Ishikawa (cell line): Measurements from ENCODE around the gene ANKRD65.

Experiments used
- CEBPB ChIP-seq: IDR thresholded peaks from 2 replicates; pipeline ENCODE4 v1.6.1; 2012
- CREB1 ChIP-seq: IDR thresholded peaks from 2 replicates; pipeline ENCODE4 v1.6.1; 2012; ENCODE audit warnings: low read depth
- EP300 ChIP-seq: IDR thresholded peaks from 2 replicates; pipeline ENCODE4 v1.6.1; 2012; ENCODE audit warnings: borderline replicate concordance
- FOXM1 ChIP-seq: IDR thresholded peaks from 2 replicates; pipeline ENCODE4 v1.6.1; 2012; ENCODE audit warnings: low read depth, borderline replicate concordance
- MAX ChIP-seq: IDR thresholded peaks from 2 replicates; pipeline ENCODE4 v1.6.1; 2012
- NFIC ChIP-seq: IDR thresholded peaks from 2 replicates; pipeline ENCODE4 v1.6.1; 2012
- RAD21 ChIP-seq: IDR thresholded peaks from 2 replicates; pipeline ENCODE4 v1.6.1; 2012; ENCODE audit warnings: low read depth
- TAF1 ChIP-seq: IDR thresholded peaks from 2 replicates; pipeline ENCODE4 v1.6.1; 2012; ENCODE audit warnings: low read depth, mild to moderate bottlenecking
- TCF12 ChIP-seq: IDR thresholded peaks from 2 replicates; pipeline ENCODE4 v1.6.1; 2012; ENCODE audit warnings: low read depth
- YY1 ChIP-seq: IDR thresholded peaks from 2 replicates; pipeline ENCODE4 v1.6.1; 2012; ENCODE audit warnings: low read depth
- ZBTB7A ChIP-seq: IDR thresholded peaks from 2 replicates; pipeline ENCODE4 v1.6.1; 2012; ENCODE audit warnings: low read depth
- TF ChIP-seq, protein P1 (sequence below): IDR thresholded peaks from 2 replicates; pipeline ENCODE4 v1.6.1; 2012; ENCODE audit warnings: low read depth, mild to moderate bottlenecking
- TF ChIP-seq, protein P2 (sequence below): IDR thresholded peaks from 2 replicates; pipeline ENCODE4 v1.6.1; 2012

DNA sequence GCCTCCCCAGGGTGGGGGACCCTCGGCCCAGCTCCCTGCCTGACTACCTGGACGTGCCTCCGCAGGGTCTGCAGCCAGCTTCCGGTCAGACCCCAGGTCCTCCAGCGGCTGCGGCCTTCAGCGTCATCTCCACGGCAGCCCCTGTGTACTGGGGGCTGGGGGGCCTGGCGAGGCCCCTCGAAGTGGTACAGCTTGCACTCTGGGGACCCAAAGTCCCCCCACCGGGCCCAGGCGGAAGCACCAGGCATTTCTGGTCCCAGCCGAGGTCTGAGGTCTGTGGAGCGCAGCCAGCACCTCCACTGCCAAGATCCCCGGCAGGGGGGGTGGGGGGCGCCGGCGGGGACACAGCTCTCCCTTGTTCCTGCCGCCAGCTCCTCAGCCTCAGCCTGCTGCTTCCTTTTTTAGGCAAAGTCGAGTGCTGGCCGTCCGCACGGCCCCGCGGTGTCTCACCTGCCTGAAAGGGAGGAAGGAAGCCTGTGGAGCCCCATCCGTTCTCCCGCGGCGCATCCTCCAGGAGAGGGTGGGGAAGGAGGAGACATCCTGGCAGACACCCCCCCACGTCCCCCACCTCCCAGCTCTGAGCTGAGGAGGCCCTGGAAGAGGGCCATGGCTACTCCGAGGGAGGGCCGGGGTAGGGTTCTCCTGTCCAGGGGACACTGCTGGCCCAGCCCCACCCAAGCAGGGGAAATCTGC is 13.2 kb upstream of the ANKRD65 start:
- peak; percentile 4; the same call in 1 of the 2 replicates for TF ChIP-seq MAX
- no peak for TF ChIP-seq RAD21
- TF ChIP-seq, protein P1, sequence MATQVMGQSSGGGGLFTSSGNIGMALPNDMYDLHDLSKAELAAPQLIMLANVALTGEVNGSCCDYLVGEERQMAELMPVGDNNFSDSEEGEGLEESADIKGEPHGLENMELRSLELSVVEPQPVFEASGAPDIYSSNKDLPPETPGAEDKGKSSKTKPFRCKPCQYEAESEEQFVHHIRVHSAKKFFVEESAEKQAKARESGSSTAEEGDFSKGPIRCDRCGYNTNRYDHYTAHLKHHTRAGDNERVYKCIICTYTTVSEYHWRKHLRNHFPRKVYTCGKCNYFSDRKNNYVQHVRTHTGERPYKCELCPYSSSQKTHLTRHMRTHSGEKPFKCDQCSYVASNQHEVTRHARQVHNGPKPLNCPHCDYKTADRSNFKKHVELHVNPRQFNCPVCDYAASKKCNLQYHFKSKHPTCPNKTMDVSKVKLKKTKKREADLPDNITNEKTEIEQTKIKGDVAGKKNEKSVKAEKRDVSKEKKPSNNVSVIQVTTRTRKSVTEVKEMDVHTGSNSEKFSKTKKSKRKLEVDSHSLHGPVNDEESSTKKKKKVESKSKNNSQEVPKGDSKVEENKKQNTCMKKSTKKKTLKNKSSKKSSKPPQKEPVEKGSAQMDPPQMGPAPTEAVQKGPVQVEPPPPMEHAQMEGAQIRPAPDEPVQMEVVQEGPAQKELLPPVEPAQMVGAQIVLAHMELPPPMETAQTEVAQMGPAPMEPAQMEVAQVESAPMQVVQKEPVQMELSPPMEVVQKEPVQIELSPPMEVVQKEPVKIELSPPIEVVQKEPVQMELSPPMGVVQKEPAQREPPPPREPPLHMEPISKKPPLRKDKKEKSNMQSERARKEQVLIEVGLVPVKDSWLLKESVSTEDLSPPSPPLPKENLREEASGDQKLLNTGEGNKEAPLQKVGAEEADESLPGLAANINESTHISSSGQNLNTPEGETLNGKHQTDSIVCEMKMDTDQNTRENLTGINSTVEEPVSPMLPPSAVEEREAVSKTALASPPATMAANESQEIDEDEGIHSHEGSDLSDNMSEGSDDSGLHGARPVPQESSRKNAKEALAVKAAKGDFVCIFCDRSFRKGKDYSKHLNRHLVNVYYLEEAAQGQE: no peak
- TF ChIP-seq EP300: no peak
- no peak for TF ChIP-seq CREB1
- TF ChIP-seq TAF1: no peak
- no peak for TF ChIP-seq NFIC
- TF ChIP-seq YY1: no peak
- TF ChIP-seq FOXM1: no peak
- TF ChIP-seq CEBPB: no peak
- no peak for TF ChIP-seq TCF12
- TF ChIP-seq, protein P2, sequence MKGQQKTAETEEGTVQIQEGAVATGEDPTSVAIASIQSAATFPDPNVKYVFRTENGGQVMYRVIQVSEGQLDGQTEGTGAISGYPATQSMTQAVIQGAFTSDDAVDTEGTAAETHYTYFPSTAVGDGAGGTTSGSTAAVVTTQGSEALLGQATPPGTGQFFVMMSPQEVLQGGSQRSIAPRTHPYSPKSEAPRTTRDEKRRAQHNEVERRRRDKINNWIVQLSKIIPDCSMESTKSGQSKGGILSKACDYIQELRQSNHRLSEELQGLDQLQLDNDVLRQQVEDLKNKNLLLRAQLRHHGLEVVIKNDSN: no peak
- peak; percentile 74 for TF ChIP-seq ZBTB7A
